BE2C (cell line): Measurements from ENCODE around the gene USH1C.
A peak's percentile ranks its signal among the peaks of the same experiment; 100 is the strongest.

Experiments used
- DNase-seq: peaks from one replicate; pipeline ENCODE4 v3.0.0-alpha.2; 2020
- H3K27me3 ChIP-seq: fragments of 250-450 bp; sonication (Bioruptor Pico); 2 replicates; pipeline ENCODE4 v1.5.1; 2020; ENCODE audit warnings: mild to moderate bottlenecking
- H3K36me3 ChIP-seq: fragments of 250-450 bp; sonication (Bioruptor Pico); 2 replicates; pipeline ENCODE4 v1.5.1; 2020; ENCODE audit warnings: mild to moderate bottlenecking
- H3K4me1 ChIP-seq: fragments of 250-450 bp; sonication (Bioruptor Pico); 2 replicates; pipeline ENCODE4 v1.5.1; 2020
- H3K4me3 ChIP-seq: 2 replicates; pipeline ENCODE4 v1.5.1; 2011; ENCODE audit warnings: low read depth, low read length
- H3K9me3 ChIP-seq: fragments of 250-450 bp; sonication (Bioruptor Pico); 2 replicates; pipeline ENCODE4 v1.5.1; 2020
- CTCF ChIP-seq: IDR thresholded peaks from 2 replicates; pipeline ENCODE4 v1.5.1; 2012; ENCODE audit warnings: mild to moderate bottlenecking, low read depth, low read length

Gene USH1C

GRCh38 chr11:17527628-17527995 lies 16.6 kb downstream of the USH1C start:
- Histone ChIP-seq H3K4me1 (no peaks in the 10 kb centered on the region), H3K27me3 (no peaks in the 10 kb centered on the region), H3K4me3 (no peak overlapping the region), H3K9me3 (no peaks in the 10 kb centered on the region), H3K36me3 (no peaks in the 10 kb centered on the region)
- TF ChIP-seq CTCF: no peak
- no peak for DNase-seq

GRCh38 chr11:17526931-17527627 lies 17.1 kb downstream of the USH1C start:
- Histone ChIP-seq H3K4me1 (no peaks in the 10 kb centered on the region), H3K27me3 (no peaks in the 10 kb centered on the region), H3K4me3 (no peak overlapping the region), H3K36me3 (no peaks in the 10 kb centered on the region), H3K9me3 (no peaks in the 10 kb centered on the region)
- DNase-seq: no peak
- no peak for TF ChIP-seq CTCF

GRCh38 chr11:17526326-17526725 lies 17.9 kb downstream of the USH1C start:
- peak; percentile 7; the same call in 1 of the 2 replicates for TF ChIP-seq CTCF
- Histone ChIP-seq H3K9me3 (no peaks in the 10 kb centered on the region), H3K4me1 (no peaks in the 10 kb centered on the region), H3K36me3 (no peaks in the 10 kb centered on the region), H3K4me3 (no peak overlapping the region), H3K27me3 (no peaks in the 10 kb centered on the region)
- DNase-seq: peak; percentile 69

GRCh38 chr11:17525570-17525969 lies 18.6 kb downstream of the USH1C start:
- no peak overlapping the region for H3K4me3 ChIP-seq
- TF ChIP-seq CTCF: no peak
- H3K27me3 ChIP-seq: no peaks in the 10 kb centered on the region

GRCh38 chr11:17524221-17524620 lies 20.0 kb downstream of the USH1C start:
- Histone ChIP-seq H3K4me3 (no peak overlapping the region), H3K9me3 (no peaks in the 10 kb centered on the region), H3K4me1 (no peaks in the 10 kb centered on the region), H3K36me3 (no peaks in the 10 kb centered on the region), H3K27me3 (no peaks in the 10 kb centered on the region)
- no peak for DNase-seq
- TF ChIP-seq CTCF: no peak

More at GRCh38 chr11:17525570-17525969, 18.6 kb downstream of the USH1C start:
- H3K4me1 ChIP-seq: no peaks in the 10 kb centered on the region
- no peaks in the 10 kb centered on the region for H3K9me3 ChIP-seq
- no peaks in the 10 kb centered on the region for H3K36me3 ChIP-seq
- no peak for DNase-seq

- TF ChIP-seq CTCF: no peak
- Histone ChIP-seq H3K4me1 (no peaks in the 10 kb centered on the region), H3K36me3 (no peaks in the 10 kb centered on the region), H3K27me3 (no peaks in the 10 kb centered on the region), H3K4me3 (no peak overlapping the region), H3K9me3 (no peaks in the 10 kb centered on the region)
- DNase-seq: no peak
These were observed 21.6 kb downstream of the USH1C start for GRCh38 chr11:17522655-17523054.
